Right lobe of liver (tissue), 4 donors: ENCODE measurements around the gene TBC1D10A.

Experiments used
- CTCF ChIP-seq, 4 donors: fragments of 200-600 bp in 3 of 4; fragments of 450-650 bp in 1 of 4; IDR thresholded peaks; one replicate each; pipeline versions ENCODE4 v1.5.1 to v1.8.0; 2016 to 2022; ENCODE audit warnings: antibody characterized with exemption in 4 of 4, mild to moderate bottlenecking in 2 of 4
- POLR2A ChIP-seq: fragments of 450-650 bp; IDR thresholded peaks from one replicate; pipeline ENCODE4 v1.6.1; 2017; ENCODE audit warnings: antibody characterized with exemption, mild to moderate bottlenecking
- donor health status: DM: no; HTN: no; CAD: no.
- donor health status: DM: no; HTN: no; CAD: no.
- donor health status: DM: no; HTN: yes; CAD: no.

GRCh38 chr22:30362651-30363281 lies 36.0 kb upstream of the TBC1D10A start:
- TF ChIP-seq CTCF (IDR thresholded peaks at IDR 0.05) = no peak
- no peak for TF ChIP-seq POLR2A
